HCT116 (cell line): ENCODE results near the gene UBE2F. TPM values are rescaled to one million over a fixed set of nuclear protein-coding genes. Genes with fewer than 3 reads are reported as not detected.

Experiments used
- ATAC-seq: fragments of 200-7000 bp; cut with Tn5 transposase; 2 replicates; pipeline ENCODE4 v1.9.1; 2020; ENCODE audit warnings: mild to moderate bottlenecking, moderate library complexity
- BruUV-seq: library from RNA; stranded (reverse); fragments of 400-500 nt; replicated peaks from 2 replicates; lab custom pipeline; 2021; lab: Mats Ljungman, UMichigan
- CTCF ChIA-PET: fragments of 300-600 bp; sonication (Branson Sonifier 250); formaldehyde crosslinking; loops from one replicate; lab custom pipeline; 2021; ENCODE audit warnings: antibody characterized with exemption; lab: Charles Lee
- POLR2A ChIA-PET: fragments of 300-600, 350-600 bp; sonication (Branson Sonifier 250); formaldehyde crosslinking; loops from one replicate; lab custom pipeline; 2021; ENCODE audit warnings: antibody characterized with exemption; lab: Charles Lee
- RAD21 ChIA-PET, 2 experiments: fragments of 300-600 bp; sonication (Branson Sonifier 250); formaldehyde crosslinking; loops; one replicate each; lab custom pipeline; 2023; ENCODE audit warnings: low total read pairs in 2 of 2; ENCODE audit not compliant: uncharacterized antibody in 2 of 2, unreplicated experiment in 2 of 2, low non-redundant PET in 1 of 2; lab: Charles Lee
- DNase-seq: peaks from one replicate; pipeline ENCODE4 v3.0.0-alpha.2; 2010; ENCODE audit warnings: low read depth, low spot score
- H2AFZ ChIP-seq: fragments of 200-600 bp; shearing (Covaris generic), sonication (generic); 2 replicates; pipeline ENCODE4 v1.6.1; 2017; ENCODE audit warnings: low read depth, mixed run types, mixed read lengths, antibody characterized with exemption, low read length; ENCODE audit not compliant: poor library complexity, severe bottlenecking
- H3K27ac ChIP-seq: 2 replicates; pipeline ENCODE4 v1.5.1; 2012; ENCODE audit warnings: low read depth, low read length
- H3K27me3 ChIP-seq: fragments of 200-600 bp; sonication (generic); 2 replicates; pipeline ENCODE4 v1.6.1; 2016; ENCODE audit warnings: mixed run types, low read length, mixed read lengths; ENCODE audit not compliant: insufficient read depth
- H3K36me3 ChIP-seq, 2 experiments: fragments of 200-500 bp in 1 of 2; fragments of 200-600 bp in 1 of 2; sonication (Bioruptor generic) in 1 of 2; sonication (generic) in 1 of 2; 2 replicates each; pipeline versions ENCODE4 v1.5.1 to v1.6.1; 2014 to 2016; ENCODE audit warnings: low read length in 2 of 2, inconsistent platforms in 1 of 2, mixed read lengths in 1 of 2, mixed run types in 1 of 2; ENCODE audit not compliant: insufficient read depth in 2 of 2, control insufficient read depth in 1 of 2
- H3K4me1 ChIP-seq, 2 experiments: fragments of 200-600 bp in 1 of 2; sonication (generic) in 1 of 2; 2 replicates each; pipeline versions ENCODE4 v1.5.1 to v1.6.1; 2012 to 2017; ENCODE audit warnings: low read length in 2 of 2, inconsistent platforms in 1 of 2, mild to moderate bottlenecking in 1 of 2, mixed read lengths in 1 of 2, mixed run types in 1 of 2, moderate library complexity in 1 of 2; ENCODE audit not compliant: insufficient read depth in 2 of 2, control insufficient read depth in 1 of 2
- H3K4me2 ChIP-seq: fragments of 200-600 bp; sonication (generic); 2 replicates; pipeline ENCODE4 v1.6.1; 2017; ENCODE audit warnings: mixed run types, low read length, mixed read lengths
- H3K4me3 ChIP-seq, 2 experiments: fragments of 200-600 bp in 1 of 2; sonication (generic) in 1 of 2; replicated peaks in 1 of 2; 2 replicates each; pipeline ENCODE4 v1.5.1; 2011 to 2016; ENCODE audit warnings: low read length in 2 of 2, control low read depth in 1 of 2, low read depth in 1 of 2, mild to moderate bottlenecking in 1 of 2, mixed read lengths in 1 of 2, mixed run types in 1 of 2
- H3K79me2 ChIP-seq: fragments of 200-600 bp; sonication (generic); 2 replicates; pipeline ENCODE4 v1.6.1; 2017; ENCODE audit warnings: mild to moderate bottlenecking, mixed run types, low read length, moderate library complexity, mixed read lengths; ENCODE audit not compliant: insufficient read depth
- H3K9ac ChIP-seq: fragments of 200-600 bp; sonication (generic); 2 replicates; pipeline ENCODE4 v1.6.1; 2016; ENCODE audit warnings: low read length, mixed read lengths
- H3K9me2 ChIP-seq: fragments of 200-600 bp; sonication (generic), shearing (Covaris generic); 2 replicates; pipeline ENCODE4 v1.6.1; 2017; ENCODE audit warnings: mixed run types, mild to moderate bottlenecking, moderate library complexity; ENCODE audit not compliant: insufficient read depth
- H3K9me3 ChIP-seq, 2 experiments: fragments of 200-500 bp in 1 of 2; fragments of 200-600 bp in 1 of 2; sonication (Bioruptor generic) in 1 of 2; sonication (generic) in 1 of 2; 2 replicates each; pipeline ENCODE4 v1.6.1; 2014 to 2017; ENCODE audit warnings: low read length in 2 of 2, mixed read lengths in 2 of 2, inconsistent platforms in 1 of 2, low read depth in 1 of 2, mild to moderate bottlenecking in 1 of 2, mixed run types in 1 of 2, moderate library complexity in 1 of 2; ENCODE audit not compliant: control insufficient read depth in 1 of 2, insufficient read depth in 1 of 2
- H4K20me1 ChIP-seq: fragments of 200-600 bp; sonication (generic), shearing (Covaris generic); 2 replicates; pipeline ENCODE4 v1.6.1; 2017; ENCODE audit warnings: mixed run types, mild to moderate bottlenecking, moderate library complexity; ENCODE audit not compliant: insufficient read depth
- CEBPB ChIP-seq: IDR thresholded peaks from 2 replicates; pipeline ENCODE4 v1.6.1; 2012; ENCODE audit warnings: low read depth
- EGR1 ChIP-seq: IDR thresholded peaks from 2 replicates; pipeline ENCODE4 v1.6.1; 2012; ENCODE audit warnings: low read depth
- ELF1 ChIP-seq: IDR thresholded peaks from 2 replicates; pipeline ENCODE4 v1.6.1; 2012; ENCODE audit warnings: low read depth, borderline replicate concordance
- EZH2 ChIP-seq: fragments of 200-600 bp; sonication (generic); IDR thresholded peaks from 2 replicates; pipeline ENCODE4 v1.6.1; 2017; ENCODE audit warnings: antibody characterized with exemption, mixed run types
- EZH2phosphoT487 ChIP-seq: fragments of 200-600 bp; IDR thresholded peaks from 2 replicates; pipeline ENCODE4 v1.6.1; 2018; ENCODE audit warnings: antibody characterized with exemption, borderline replicate concordance
- FOSL1 ChIP-seq: IDR thresholded peaks from 2 replicates; pipeline ENCODE4 v1.6.1; 2012; ENCODE audit warnings: low read depth
- JUND ChIP-seq: IDR thresholded peaks from 2 replicates; pipeline ENCODE4 v1.6.1; 2012
- POLR2A ChIP-seq: IDR thresholded peaks from 2 replicates; pipeline ENCODE4 v1.7.0; 2011; ENCODE audit warnings: borderline replicate concordance; ENCODE audit not compliant: insufficient read depth, insufficient read length; ENCODE audit errors: extremely low read depth
- POLR2AphosphoS5 ChIP-seq: IDR thresholded peaks from 2 replicates; pipeline ENCODE4 v1.6.1; 2011; ENCODE audit warnings: mild to moderate bottlenecking, low read depth, low read length, moderate library complexity
- RAD21 ChIP-seq: IDR thresholded peaks from 2 replicates; pipeline ENCODE4 v1.6.1; 2012; ENCODE audit warnings: low read depth, mild to moderate bottlenecking
- SP1 ChIP-seq: IDR thresholded peaks from 2 replicates; pipeline ENCODE4 v1.6.1; 2012; ENCODE audit warnings: low read depth
- SRF ChIP-seq: IDR thresholded peaks from 2 replicates; pipeline ENCODE4 v1.6.1; 2012; ENCODE audit warnings: low read depth
- YY1 ChIP-seq: IDR thresholded peaks from 2 replicates; pipeline ENCODE4 v1.6.1; 2011; ENCODE audit warnings: low read length, low read depth, moderate library complexity, mild to moderate bottlenecking; ENCODE audit not compliant: insufficient replicate concordance; ENCODE audit errors: extremely low read depth
- ZFX ChIP-seq: fragments of 450-650 bp; IDR thresholded peaks from 2 replicates; pipeline ENCODE4 v1.6.1; 2017
- ZNF274 ChIP-seq: fragments of 200-500 bp; sonication (Bioruptor generic); IDR thresholded peaks from 2 replicates; pipeline ENCODE4 v1.6.1; 2014; ENCODE audit warnings: mild to moderate bottlenecking, low read depth, low read length, inconsistent platforms
- intact Hi-C: fragments of 100-400 bp; cut with micrococcal nuclease; formaldehyde crosslinking; loops from 2 replicates; pipeline ENCODE4 v1.10.0; 2022
- total RNA-seq: library from RNA; stranded (reverse); gene quantifications from one replicate; pipeline ENCODE4 v1.2.1, GENCODE V29; 2021; ENCODE audit not compliant: unreplicated experiment
- TF ChIP-seq, protein P1 (sequence below), 3 experiments: fragments of 200-600 bp in 1 of 3; sonication (generic) in 1 of 3; IDR thresholded peaks in 2 of 3; conservative IDR thresholded peaks in 1 of 3; 2 replicates each; pipeline ENCODE4 v1.5.1; 2012 to 2017; ENCODE audit warnings: low read depth in 2 of 3, low read length in 2 of 3, antibody characterized with exemption in 1 of 3, borderline replicate concordance in 1 of 3, control low read depth in 1 of 3, mild to moderate bottlenecking in 1 of 3, mixed read lengths in 1 of 3, mixed run types in 1 of 3, moderate library complexity in 1 of 3; ENCODE audit not compliant: insufficient read depth in 1 of 3
- TF ChIP-seq, protein P2 (sequence below): IDR thresholded peaks from 2 replicates; pipeline ENCODE4 v1.6.1; 2012

Gene UBE2F
- total RNA-seq, 1 experiment from 2014 or later: 32.8 TPM

DNA sequence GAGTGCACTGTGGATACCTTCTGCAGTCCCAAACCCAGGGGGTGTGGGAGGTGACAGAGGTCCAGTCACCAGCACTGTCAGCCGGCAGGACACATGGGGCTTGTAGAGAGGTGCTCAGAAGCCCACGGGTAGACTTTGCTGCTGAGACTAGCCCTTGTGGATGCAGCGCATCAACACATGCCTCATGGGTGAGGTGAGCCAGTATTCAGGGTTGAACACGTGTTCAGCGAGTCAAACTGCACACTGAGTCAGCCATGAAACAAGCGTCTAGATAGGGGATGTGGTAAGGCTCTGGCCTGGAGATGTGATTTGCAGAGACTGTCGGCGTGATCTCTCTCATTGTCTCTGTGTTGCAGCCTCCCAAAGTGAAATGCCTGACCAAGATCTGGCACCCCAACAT is 58.2 kb downstream of the UBE2F start:
- RAD21 ChIA-PET: no interaction called here
- POLR2A ChIA-PET: no interaction called here
- Histone ChIP-seq H3K27ac (no peak overlapping the region), H3K4me3 (no peak overlapping the region), H4K20me1 (no peaks in the 10 kb centered on the region), H3K9me3 (no peaks in the 10 kb centered on the region), H3K79me2 (no peaks in the 10 kb centered on the region), H2AFZ (no peak overlapping the region), H3K4me2 (no peak overlapping the region), H3K9ac (no peak overlapping the region), H3K4me1 (no peaks in the 10 kb centered on the region), H3K27me3 (no peaks in the 10 kb centered on the region), H3K9me2 (no peaks in the 10 kb centered on the region), H3K36me3 (peaks cover 0 to 6% of the 10 kb centered on the region in 2 experiments; a peak in 1 of 4 replicates)
- no peak for TF ChIP-seq SRF
- TF ChIP-seq RAD21: no peak
- TF ChIP-seq POLR2A: no peak
- TF ChIP-seq YY1: no peak
- no peak for TF ChIP-seq ZFX
- TF ChIP-seq JUND: no peak
- intact Hi-C loops: no loop called here
- DNase-seq (no peak), ATAC-seq (no peak)
- no TSS peak for BruUV-seq
- CTCF ChIA-PET: no interaction called here

DNA sequence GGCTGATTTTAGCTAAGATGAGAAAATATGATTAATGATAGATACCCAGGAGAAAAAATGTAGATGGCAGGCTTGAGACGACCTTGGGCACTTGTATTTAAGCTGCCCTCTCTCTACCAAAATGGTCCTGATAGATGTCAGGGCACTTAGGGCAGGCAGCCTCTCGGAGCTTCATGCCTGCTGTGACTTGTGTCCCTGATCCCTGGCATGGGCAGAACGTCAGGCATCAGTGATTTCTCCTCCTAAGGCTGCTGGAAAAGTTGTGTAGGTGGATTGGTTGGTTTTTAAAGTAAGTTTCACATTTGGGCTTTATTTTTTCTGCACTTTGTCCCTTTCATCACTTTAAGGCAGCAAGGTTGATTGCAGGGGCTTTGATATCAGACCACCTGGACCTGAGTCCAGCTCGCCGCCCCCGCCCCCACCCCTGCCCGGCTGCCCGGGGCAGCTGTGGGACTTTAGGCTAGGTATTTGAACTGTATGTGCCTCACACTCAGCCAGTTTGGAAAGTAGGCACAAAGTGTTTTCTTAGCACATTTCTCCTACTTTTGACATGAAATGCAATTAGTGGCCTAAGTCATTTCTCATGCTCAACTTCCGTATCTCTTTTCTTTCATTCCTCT is 59.0 kb downstream of the UBE2F start:
- no peak overlapping the region for H3K4me2 ChIP-seq
- peaks cover 0 to 6% of the 10 kb centered on the region in 2 experiments; a peak in 1 of 4 replicates for H3K36me3 ChIP-seq
- no peak overlapping the region for H3K9ac ChIP-seq
- H3K27ac ChIP-seq: no peak overlapping the region
- no peak for TF ChIP-seq FOSL1
- TF ChIP-seq POLR2AphosphoS5: no peak
- TF ChIP-seq, protein P1, sequence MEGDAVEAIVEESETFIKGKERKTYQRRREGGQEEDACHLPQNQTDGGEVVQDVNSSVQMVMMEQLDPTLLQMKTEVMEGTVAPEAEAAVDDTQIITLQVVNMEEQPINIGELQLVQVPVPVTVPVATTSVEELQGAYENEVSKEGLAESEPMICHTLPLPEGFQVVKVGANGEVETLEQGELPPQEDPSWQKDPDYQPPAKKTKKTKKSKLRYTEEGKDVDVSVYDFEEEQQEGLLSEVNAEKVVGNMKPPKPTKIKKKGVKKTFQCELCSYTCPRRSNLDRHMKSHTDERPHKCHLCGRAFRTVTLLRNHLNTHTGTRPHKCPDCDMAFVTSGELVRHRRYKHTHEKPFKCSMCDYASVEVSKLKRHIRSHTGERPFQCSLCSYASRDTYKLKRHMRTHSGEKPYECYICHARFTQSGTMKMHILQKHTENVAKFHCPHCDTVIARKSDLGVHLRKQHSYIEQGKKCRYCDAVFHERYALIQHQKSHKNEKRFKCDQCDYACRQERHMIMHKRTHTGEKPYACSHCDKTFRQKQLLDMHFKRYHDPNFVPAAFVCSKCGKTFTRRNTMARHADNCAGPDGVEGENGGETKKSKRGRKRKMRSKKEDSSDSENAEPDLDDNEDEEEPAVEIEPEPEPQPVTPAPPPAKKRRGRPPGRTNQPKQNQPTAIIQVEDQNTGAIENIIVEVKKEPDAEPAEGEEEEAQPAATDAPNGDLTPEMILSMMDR (IDR thresholded peaks at IDR 0.05 in 2 of 3, conservative IDR thresholded peaks at IDR 0.05 in 1 of 3; ENCODE audit: borderline replicate concordance in 1 of 3, insufficient read depth in 1 of 3, low read depth in 2 of 3, low read length in 2 of 3): no peak
- no peak for TF ChIP-seq EGR1
- no peak for TF ChIP-seq ELF1
- no peak for TF ChIP-seq EZH2
- TF ChIP-seq ZNF274: no peak
- TF ChIP-seq POLR2A: no peak
- no peak for TF ChIP-seq JUND
- TF ChIP-seq YY1: no peak
- TF ChIP-seq, protein P2, sequence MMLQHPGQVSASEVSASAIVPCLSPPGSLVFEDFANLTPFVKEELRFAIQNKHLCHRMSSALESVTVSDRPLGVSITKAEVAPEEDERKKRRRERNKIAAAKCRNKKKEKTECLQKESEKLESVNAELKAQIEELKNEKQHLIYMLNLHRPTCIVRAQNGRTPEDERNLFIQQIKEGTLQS: no peak
- TF ChIP-seq CEBPB: no peak
- TF ChIP-seq EZH2phosphoT487: no peak
- no peak for TF ChIP-seq SP1
- TF ChIP-seq, all 23 proteins: peak for 0
- RAD21 ChIA-PET: no interaction called here
- intact Hi-C loops: no loop called here
- H4K20me1 ChIP-seq: no peaks in the 10 kb centered on the region
- no peaks in the 10 kb centered on the region for H3K27me3 ChIP-seq
- no peak overlapping the region for H2AFZ ChIP-seq
- POLR2A ChIA-PET: no interaction called here
- no TSS peak for BruUV-seq
- CTCF ChIA-PET: no interaction called here
- no peaks in the 10 kb centered on the region for H3K79me2 ChIP-seq
- ATAC-seq (no peak), DNase-seq (no peak)
- H3K4me3 ChIP-seq: no peak overlapping the region
- H3K4me1 ChIP-seq: no peaks in the 10 kb centered on the region
- no peaks in the 10 kb centered on the region for H3K9me2 ChIP-seq
- no peaks in the 10 kb centered on the region for H3K9me3 ChIP-seq
